Astrocyte (in vitro differentiated cells and primary cell): ENCODE measurements around the gene ZBTB9.

Source experiments
- EZH2 ChIP-seq: IDR thresholded peaks from 2 replicates; pipeline ENCODE4 v1.6.1; 2012; ENCODE audit warnings: mild to moderate bottlenecking, low read length, inconsistent platforms; ENCODE audit not compliant: insufficient read depth
- TF ChIP-seq, protein P1 (sequence below): IDR thresholded peaks from 2 replicates; pipeline ENCODE4 v1.5.1; 2011; ENCODE audit warnings: low read depth, mild to moderate bottlenecking, inconsistent platforms, low read length, moderate library complexity; ENCODE audit not compliant: insufficient read depth

DNA sequence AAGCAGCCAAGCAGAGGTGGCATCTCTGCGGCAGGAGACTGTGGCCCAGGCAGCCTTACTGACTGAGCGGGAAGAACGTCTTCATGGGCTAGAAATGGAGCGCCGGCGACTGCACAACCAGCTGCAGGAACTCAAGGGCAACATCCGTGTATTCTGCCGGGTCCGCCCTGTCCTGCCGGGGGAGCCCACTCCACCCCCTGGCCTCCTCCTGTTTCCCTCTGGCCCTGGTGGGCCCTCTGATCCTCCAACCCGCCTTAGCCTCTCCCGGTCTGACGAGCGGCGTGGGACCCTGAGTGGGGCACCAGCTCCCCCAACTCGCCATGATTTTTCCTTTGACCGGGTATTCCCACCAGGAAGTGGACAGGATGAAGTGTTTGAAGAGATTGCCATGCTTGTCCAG lies 49.5 kb upstream of the ZBTB9 start:
- TF ChIP-seq, protein P1, sequence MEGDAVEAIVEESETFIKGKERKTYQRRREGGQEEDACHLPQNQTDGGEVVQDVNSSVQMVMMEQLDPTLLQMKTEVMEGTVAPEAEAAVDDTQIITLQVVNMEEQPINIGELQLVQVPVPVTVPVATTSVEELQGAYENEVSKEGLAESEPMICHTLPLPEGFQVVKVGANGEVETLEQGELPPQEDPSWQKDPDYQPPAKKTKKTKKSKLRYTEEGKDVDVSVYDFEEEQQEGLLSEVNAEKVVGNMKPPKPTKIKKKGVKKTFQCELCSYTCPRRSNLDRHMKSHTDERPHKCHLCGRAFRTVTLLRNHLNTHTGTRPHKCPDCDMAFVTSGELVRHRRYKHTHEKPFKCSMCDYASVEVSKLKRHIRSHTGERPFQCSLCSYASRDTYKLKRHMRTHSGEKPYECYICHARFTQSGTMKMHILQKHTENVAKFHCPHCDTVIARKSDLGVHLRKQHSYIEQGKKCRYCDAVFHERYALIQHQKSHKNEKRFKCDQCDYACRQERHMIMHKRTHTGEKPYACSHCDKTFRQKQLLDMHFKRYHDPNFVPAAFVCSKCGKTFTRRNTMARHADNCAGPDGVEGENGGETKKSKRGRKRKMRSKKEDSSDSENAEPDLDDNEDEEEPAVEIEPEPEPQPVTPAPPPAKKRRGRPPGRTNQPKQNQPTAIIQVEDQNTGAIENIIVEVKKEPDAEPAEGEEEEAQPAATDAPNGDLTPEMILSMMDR: no peak
- no peak for TF ChIP-seq EZH2
